ENCODE measurements around the gene RBM10.
"Not testable (repeated sequence)": the region's sequence is repeated elsewhere in the genome, so short reads cannot be mapped to it uniquely, and the experiment has no call there.

- TF ChIP-seq, protein P1, sequence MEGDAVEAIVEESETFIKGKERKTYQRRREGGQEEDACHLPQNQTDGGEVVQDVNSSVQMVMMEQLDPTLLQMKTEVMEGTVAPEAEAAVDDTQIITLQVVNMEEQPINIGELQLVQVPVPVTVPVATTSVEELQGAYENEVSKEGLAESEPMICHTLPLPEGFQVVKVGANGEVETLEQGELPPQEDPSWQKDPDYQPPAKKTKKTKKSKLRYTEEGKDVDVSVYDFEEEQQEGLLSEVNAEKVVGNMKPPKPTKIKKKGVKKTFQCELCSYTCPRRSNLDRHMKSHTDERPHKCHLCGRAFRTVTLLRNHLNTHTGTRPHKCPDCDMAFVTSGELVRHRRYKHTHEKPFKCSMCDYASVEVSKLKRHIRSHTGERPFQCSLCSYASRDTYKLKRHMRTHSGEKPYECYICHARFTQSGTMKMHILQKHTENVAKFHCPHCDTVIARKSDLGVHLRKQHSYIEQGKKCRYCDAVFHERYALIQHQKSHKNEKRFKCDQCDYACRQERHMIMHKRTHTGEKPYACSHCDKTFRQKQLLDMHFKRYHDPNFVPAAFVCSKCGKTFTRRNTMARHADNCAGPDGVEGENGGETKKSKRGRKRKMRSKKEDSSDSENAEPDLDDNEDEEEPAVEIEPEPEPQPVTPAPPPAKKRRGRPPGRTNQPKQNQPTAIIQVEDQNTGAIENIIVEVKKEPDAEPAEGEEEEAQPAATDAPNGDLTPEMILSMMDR (IDR thresholded peaks at IDR 0.05; ENCODE audit: low read depth, low read length, poor library complexity, severe bottlenecking) = not testable (repeated sequence)
- not testable (repeated sequence) for TF ChIP-seq EZH2phosphoT487 (IDR thresholded peaks at IDR 0.05; ENCODE audit: borderline replicate concordance, low read length)
Measured at GRCh38 chrX:47110936-47111615, 33.9 kb upstream of the RBM10 start.
